Common myeloid progenitor, CD34-positive (primary cell): Measurements from ENCODE around the gene RBM22.

Experiments used
- CTCF ChIA-PET: fragments of 350-600 bp; sonication (Branson Sonifier 250); formaldehyde crosslinking; loops from one replicate; lab custom pipeline; 2021; ENCODE audit warnings: antibody characterized with exemption; lab: Charles Lee
- POLR2A ChIA-PET: fragments of 350-600 bp; sonication (Branson Sonifier 250); formaldehyde crosslinking; loops from one replicate; lab custom pipeline; 2021; ENCODE audit warnings: antibody characterized with exemption; lab: Charles Lee
- DNase-seq, 3 donors: peaks; one replicate each; pipeline versions ENCODE4 v3.0.0 to v3.0.0-alpha.2; 2013
- H3K27ac ChIP-seq, 2 experiments: 1 replicate in 1 of 2; 2 replicates in 1 of 2; pipeline ENCODE4 v1.7.0; 2013; ENCODE audit warnings: inconsistent platforms in 2 of 2, low read length in 2 of 2, mild to moderate bottlenecking in 2 of 2, low read depth in 1 of 2, moderate library complexity in 1 of 2; ENCODE audit not compliant: severe bottlenecking in 2 of 2, insufficient read depth in 1 of 2, poor library complexity in 1 of 2
- H3K27me3 ChIP-seq, 5 experiments: replicated peaks in 2 of 5; 1 replicate in 3 of 5; 2 replicates in 2 of 5; pipeline versions ENCODE4 v1.6.1 to v1.7.0; 2013; ENCODE audit warnings: low read length in 4 of 5, mild to moderate bottlenecking in 2 of 5, moderate library complexity in 2 of 5, inconsistent platforms in 1 of 5; ENCODE audit not compliant: insufficient read depth in 5 of 5, control insufficient read depth in 4 of 5
- H3K36me3 ChIP-seq, 4 experiments: 1 replicate in 2 of 4; 2 replicates in 2 of 4; pipeline versions ENCODE4 v1.6.1 to v1.7.0; 2013; ENCODE audit warnings: low read length in 3 of 4, control low read depth in 1 of 4, mild to moderate bottlenecking in 1 of 4; ENCODE audit not compliant: control insufficient read depth in 4 of 4, insufficient read depth in 4 of 4
- H3K4me1 ChIP-seq, 4 experiments: 1 replicate in 3 of 4; 2 replicates in 1 of 4; pipeline versions ENCODE4 v1.6.1 to v1.7.1; 2013; ENCODE audit warnings: low read length in 3 of 4, mild to moderate bottlenecking in 3 of 4, control low read depth in 1 of 4, inconsistent platforms in 1 of 4, moderate library complexity in 1 of 4; ENCODE audit not compliant: control insufficient read depth in 4 of 4, insufficient read depth in 4 of 4; ENCODE audit errors: control extremely low read depth in 1 of 4
- H3K4me3 ChIP-seq, 7 experiments: 1 replicate in 4 of 7; 2 replicates in 3 of 7; pipeline versions ENCODE4 v1.5.1 to v1.7.0; 2013; ENCODE audit warnings: mild to moderate bottlenecking in 7 of 7, low read length in 6 of 7, moderate library complexity in 6 of 7, inconsistent platforms in 2 of 7, low read depth in 2 of 7, control low read depth in 1 of 7; ENCODE audit not compliant: insufficient read depth in 4 of 7, control insufficient read depth in 1 of 7; ENCODE audit errors: extremely low read depth in 1 of 7
- H3K9me3 ChIP-seq, 5 experiments: 1 replicate in 4 of 5; 2 replicates in 1 of 5; pipeline versions ENCODE4 v1.6.1 to v1.7.1; 2013; ENCODE audit warnings: low read length in 4 of 5, mild to moderate bottlenecking in 2 of 5, inconsistent platforms in 1 of 5, low read depth in 1 of 5, moderate library complexity in 1 of 5; ENCODE audit not compliant: control insufficient read depth in 4 of 5, insufficient read depth in 2 of 5; ENCODE audit errors: control extremely low read depth in 1 of 5
- WGBS: methylation state at CpG from one replicate; pipeline ENCODE4 v1.1.5; 2013; ENCODE audit not compliant: insufficient coverage; 5-methylcytosine and 5-hydroxymethylcytosine counted together

RBM22 gene

GRCh38 chr5:150642991-150643710 lies 57.7 kb downstream of the RBM22 start:
- no peaks in the 10 kb centered on the region for H3K36me3 ChIP-seq
- peaks cover 0 to 4% (median 0%) of the 10 kb centered on the region in 4 experiments for H3K4me1 ChIP-seq
- POLR2A ChIA-PET: no interaction called here
- DNase-seq: no peak
- WGBS: 97% methylated on average over 2 of the region's 12 CpGs
- no peak overlapping the region for H3K27ac ChIP-seq
- CTCF ChIA-PET: interaction anchor here (0.8 to 2.1 kb wide), 2 partner anchors 11 to 12 kb away, joined by 3 to 6 read pairs; no protein-coding TSS in a partner anchor
- no peak overlapping the region for H3K4me3 ChIP-seq
- no peaks in the 10 kb centered on the region for H3K27me3 ChIP-seq
- no peaks in the 10 kb centered on the region for H3K9me3 ChIP-seq

GRCh38 chr5:150642567-150642927 lies 58.3 kb downstream of the RBM22 start:
- POLR2A ChIA-PET: no interaction called here
- H3K27me3 ChIP-seq: no peaks in the 10 kb centered on the region
- WGBS: 96% methylated on average over 5 of the region's 5 CpGs
- peaks cover 0 to 4% (median 3%) of the 10 kb centered on the region in 4 experiments for H3K4me1 ChIP-seq
- no peak for DNase-seq
- no peaks in the 10 kb centered on the region for H3K9me3 ChIP-seq
- H3K27ac ChIP-seq: no peak overlapping the region
- H3K4me3 ChIP-seq: no peak overlapping the region
- CTCF ChIA-PET: interaction anchor here (0.8 to 2.1 kb wide), 2 partner anchors 10 to 13 kb away, joined by 3 to 6 read pairs; no protein-coding TSS in a partner anchor
- H3K36me3 ChIP-seq: no peaks in the 10 kb centered on the region

GRCh38 chr5:150641824-150642566 lies 58.9 kb downstream of the RBM22 start:
- ChIA-PET POLR2A (no interaction called here), CTCF (interaction anchor here (0.8 to 2.1 kb wide), 3 partner anchors 10 to 19 kb away, joined by 3 to 6 read pairs (median 3); partner anchors contain the start of gene MYOZ3)
- no peak for DNase-seq
- H3K36me3 ChIP-seq: no peaks in the 10 kb centered on the region
- no peak overlapping the region for H3K4me3 ChIP-seq
- no peaks in the 10 kb centered on the region for H3K9me3 ChIP-seq
- WGBS: 97% methylated on average over 5 of the region's 5 CpGs
- no peaks in the 10 kb centered on the region for H3K27me3 ChIP-seq
- H3K4me1 ChIP-seq: peaks cover 0 to 6% (median 4%) of the 10 kb centered on the region in 4 experiments
- H3K27ac ChIP-seq: no peak overlapping the region

GRCh38 chr5:150641006-150641570 lies 59.8 kb downstream of the RBM22 start:
- Histone ChIP-seq H3K27me3 (no peaks in the 10 kb centered on the region), H3K27ac (no peak overlapping the region), H3K4me3 (no peak overlapping the region), H3K36me3 (no peaks in the 10 kb centered on the region), H3K4me1 (peaks cover 0 to 6% (median 4%) of the 10 kb centered on the region in 4 experiments), H3K9me3 (no peaks in the 10 kb centered on the region)
- ChIA-PET CTCF (interaction anchor here (1.5 to 2.1 kb wide), 2 partner anchors 9 to 20 kb away, joined by 3 to 6 read pairs; partner anchors contain the start of gene MYOZ3), POLR2A (no interaction called here)
- 100% methylated on average over 8 of the region's 9 CpGs for WGBS
- DNase-seq: no peak
